GM12878 (cell line): ENCODE results near the gene STEAP3. TPM values are rescaled to one million over a fixed set of nuclear protein-coding genes. Genes with fewer than 3 reads are reported as not detected.

Experiments
- ATAC-seq: fragments of 200-7000 bp; cut with Tn5 transposase; 3 replicates; pipeline ENCODE4 v1.9.1; 2020; ENCODE audit warnings: mild to moderate bottlenecking, moderate library complexity
- BruUV-seq: library from RNA; stranded (reverse); fragments of 400-500 nt; replicated peaks from 2 replicates; lab custom pipeline; 2021; lab: Mats Ljungman, UMichigan
- CTCF ChIA-PET: fragments of 300-600 bp; sonication (Branson Sonifier 250); formaldehyde crosslinking; extraction: SDS; loops from one replicate; lab custom pipeline; 2021; ENCODE audit warnings: inconsistent platforms; lab: Yijun Ruan, JAX
- POLR2A ChIA-PET: fragments of 350-600 bp; formaldehyde crosslinking; extraction: SDS; loops from one replicate; lab custom pipeline; 2021; ENCODE audit warnings: inconsistent platforms; lab: Charles Lee
- RAD21 ChIA-PET: fragments of 300-600 bp; sonication (Branson Sonifier 250); formaldehyde crosslinking; loops from one replicate; lab custom pipeline; 2023; ENCODE audit warnings: antibody characterized with exemption; ENCODE audit not compliant: unreplicated experiment; lab: Charles Lee
- SMC1A ChIA-PET: fragments of 300-600 bp; sonication (Branson Sonifier 250); formaldehyde crosslinking; loops from one replicate; lab custom pipeline; 2023; ENCODE audit not compliant: unreplicated experiment, uncharacterized antibody; lab: Charles Lee
- DNase-seq: peaks from one replicate; pipeline ENCODE4 v3.0.0-alpha.2; 2011; ENCODE audit warnings: low read depth, low spot score
- FAIRE-seq: peaks from 3 replicates; lab custom pipeline; 2011; peaks lifted over from hg19 to GRCh38; lab: Jason Lieb, UNC
- H2AFZ ChIP-seq: 2 replicates; pipeline ENCODE4 v1.6.0; 2011; ENCODE audit warnings: low read depth, low read length, control low read depth; ENCODE audit not compliant: control insufficient read depth
- H3K27ac ChIP-seq: 2 replicates; pipeline ENCODE4 v1.5.1; 2011; ENCODE audit warnings: control low read depth; ENCODE audit not compliant: control insufficient read depth, insufficient read depth
- H3K27me3 ChIP-seq, 2 experiments: replicated peaks in 1 of 2; 2 replicates each; pipeline versions ENCODE4 v1.6.0 to v1.6.1; 2011; ENCODE audit warnings: low read length in 1 of 2; ENCODE audit not compliant: control insufficient read depth in 2 of 2, insufficient read depth in 2 of 2
- H3K36me3 ChIP-seq, 2 experiments: 2 replicates each; pipeline ENCODE4 v1.5.1; 2011; ENCODE audit warnings: low read length in 1 of 2; ENCODE audit not compliant: control insufficient read depth in 2 of 2, insufficient read depth in 2 of 2
- H3K4me1 ChIP-seq: 2 replicates; pipeline ENCODE4 v1.6.1; 2011; ENCODE audit warnings: mild to moderate bottlenecking, low read length, moderate library complexity, mixed read lengths; ENCODE audit not compliant: control insufficient read depth, insufficient read depth
- H3K4me2 ChIP-seq: 2 replicates; pipeline ENCODE4 v1.6.0; 2011; ENCODE audit warnings: control low read depth; ENCODE audit not compliant: control insufficient read depth, insufficient read depth
- H3K4me3 ChIP-seq: fragments of 200-600 bp; sonication (generic); 2 replicates; pipeline ENCODE4 v1.5.1; 2016
- H3K79me2 ChIP-seq: 2 replicates; pipeline ENCODE4 v1.6.0; 2011; ENCODE audit warnings: low read length; ENCODE audit not compliant: control insufficient read depth, insufficient read depth
- H3K9ac ChIP-seq: 2 replicates; pipeline ENCODE4 v1.8.0; 2011; ENCODE audit warnings: low read length, control low read depth, mixed read lengths; ENCODE audit not compliant: control insufficient read depth, insufficient read depth
- H3K9me3 ChIP-seq: replicated peaks from 3 replicates; pipeline ENCODE4 v1.5.1; 2011; ENCODE audit warnings: mild to moderate bottlenecking, low read length; ENCODE audit not compliant: control insufficient read depth, insufficient read depth
- H4K20me1 ChIP-seq: 2 replicates; pipeline ENCODE4 v1.6.0; 2011; ENCODE audit not compliant: control insufficient read depth, insufficient read depth
- CBFB ChIP-seq: IDR thresholded peaks from 2 replicates; pipeline ENCODE4 v1.6.1; 2016; ENCODE audit warnings: antibody characterized with exemption, low read depth
- CHD1 ChIP-seq: IDR thresholded peaks from 2 replicates; pipeline ENCODE4 v1.6.1; 2012; ENCODE audit warnings: low read depth, low read length, improper control_type of control experiment
- CUX1 ChIP-seq: IDR thresholded peaks from 2 replicates; pipeline ENCODE4 v1.6.1; 2012; ENCODE audit warnings: improper control_type of control experiment, low read depth, low read length; ENCODE audit not compliant: insufficient replicate concordance
- EED ChIP-seq: sonication (generic); IDR thresholded peaks from 2 replicates; pipeline ENCODE4 v1.6.1; 2016; ENCODE audit warnings: antibody characterized with exemption, low read depth
- JUNB ChIP-seq: IDR thresholded peaks from 2 replicates; pipeline ENCODE4 v1.6.1; 2016; ENCODE audit warnings: antibody characterized with exemption, mild to moderate bottlenecking
- MTA2 ChIP-seq: fragments of 450-650 bp; IDR thresholded peaks from 2 replicates; pipeline ENCODE4 v1.6.1; 2016; ENCODE audit warnings: low read depth, mild to moderate bottlenecking, moderate library complexity
- NR2C1 ChIP-seq: fragments of 450-650 bp; IDR thresholded peaks from 2 replicates; pipeline ENCODE4 v1.6.1; 2017; ENCODE audit warnings: antibody characterized with exemption, mild to moderate bottlenecking, moderate library complexity
- NRF1 ChIP-seq: conservative IDR thresholded peaks from 2 replicates; pipeline ENCODE4 v1.6.1; 2011; ENCODE audit warnings: mild to moderate bottlenecking, low read depth, low read length, improper control_type of control experiment
- SRF ChIP-seq, 2 experiments: IDR thresholded peaks; 2 replicates each; pipeline ENCODE4 v1.6.1; 2011; ENCODE audit warnings: low read depth in 2 of 2, low read length in 2 of 2, mild to moderate bottlenecking in 1 of 2, moderate library complexity in 1 of 2
- SUPT20H ChIP-seq: IDR thresholded peaks from 2 replicates; pipeline ENCODE4 v1.6.1; 2011; ENCODE audit warnings: low read depth, mild to moderate bottlenecking, low read length, moderate library complexity, borderline replicate concordance; ENCODE audit not compliant: control insufficient read depth
- ZBTB33 ChIP-seq: fragments of 450-650 bp; IDR thresholded peaks from 2 replicates; pipeline ENCODE4 v1.6.1; 2017; ENCODE audit warnings: mild to moderate bottlenecking
- ZBTB4 ChIP-seq: fragments of 450-650 bp; formaldehyde crosslinking; IDR thresholded peaks from 2 replicates; pipeline ENCODE4 v1.4.0; 2022; ENCODE audit warnings: mild to moderate bottlenecking, moderate library complexity
- WGBS: methylation state at CpG from one replicate; pipeline ENCODE4 v1.1.6; 2016; ENCODE audit warnings: low lambda C conversion rate; ENCODE audit not compliant: insufficient replicate concordance, insufficient coverage; ENCODE audit errors: missing lambda C conversion rate; 5-methylcytosine and 5-hydroxymethylcytosine counted together
- in situ Hi-C: fragments of 300-500 bp; cut with MboI; formaldehyde crosslinking; loops from 9 replicates; pipeline ENCODE4 v1.14.3; 2018; ENCODE audit warnings: mixed read lengths
- intact Hi-C: fragments of 100-400 bp; cut with micrococcal nuclease; formaldehyde crosslinking; loops from one replicate; pipeline ENCODE4 v1.14.2; 2022; ENCODE audit not compliant: unreplicated experiment
- polyA plus RNA-seq, 11 experiments: library from polyadenylated mRNA; depleted of rRNA in 4 of 11; unstranded in 6 of 11; stranded (reverse) in 5 of 11; fragments of >200 nt; fragmentation: Nextera tagmentation in 4 of 11; fragmentation: Illumina TruSeq in 1 of 11; extraction: Ambion mirVana in 4 of 11; extraction: Trizol in 1 of 11; gene quantifications; 1 replicate in 1 of 11; 2 replicates in 10 of 11; pipeline versions ENCODE4 v1.2.1 to v1.2.3, GENCODE V29; 2011 to 2016; ENCODE audit warnings: inconsistent platforms in 2 of 11, missing spikeins in 2 of 11, low read depth in 1 of 11
- total RNA-seq, 4 experiments: library from RNA; depleted of rRNA in 3 of 4; stranded (reverse); fragments of >200 nt in 3 of 4; fragmentation: Illumina TruSeq in 1 of 4; extraction: Trizol in 1 of 4; gene quantifications; 2 replicates each; pipeline versions ENCODE4 v1.2.1 to v1.2.3, GENCODE V29; 2013 to 2021

Gene STEAP3
- total and polyA plus RNA-seq, 10 of the 15 experiments (the other 5 are each of a cell fraction or from before 2014, with no cell fraction given): 0.42 to 8.3 (median 4.8) TPM

GRCh38 chr2:119246884-119247843 lies 23.5 kb downstream of the STEAP3 start:
- Histone ChIP-seq H3K4me3 (no peak overlapping the region), H3K4me2 (no peak overlapping the region), H3K36me3 (no peaks in the 10 kb centered on the region; a peak in 2 of 4 replicates), H4K20me1 (no peaks in the 10 kb centered on the region), H3K4me1 (no peaks in the 10 kb centered on the region), H2AFZ (no peak overlapping the region), H3K9me3 (no peaks in the 10 kb centered on the region), H3K27ac (no peak overlapping the region), H3K27me3 (no peaks in the 10 kb centered on the region), H3K79me2 (no peaks in the 10 kb centered on the region), H3K9ac (no peak overlapping the region)
- DNase-seq: no peak
- in situ Hi-C loops: no loop called here
- SMC1A ChIA-PET: interaction anchor here (0.5 to 1.3 kb wide), 2 partner anchors 14 to 1733 kb away, joined by 3 to 4 read pairs; no protein-coding TSS in a partner anchor
- CTCF ChIA-PET: no interaction called here
- BruUV-seq: no TSS peak
- no peak for FAIRE-seq
- RAD21 ChIA-PET: no interaction called here
- POLR2A ChIA-PET: interaction anchor here (0.6 kb wide), 1 partner anchor 13 kb away, joined by 3 read pairs; no protein-coding TSS in a partner anchor
- 76% methylated on average over 24 of the region's 24 CpGs for WGBS
- ATAC-seq: no peak
- intact Hi-C loops: no loop called here
- TF ChIP-seq CUX1 (no peak), CHD1 (no peak), NRF1 (no peak), MTA2 (no peak), SUPT20H (no peak), ZBTB33 (no peak), NR2C1 (no peak), CBFB (no peak), ZBTB4 (no peak), JUNB (no peak), EED (no peak), SRF (IDR thresholded peaks at IDR 0.05; ENCODE audit: low read depth in 2 of 2, low read length in 2 of 2) (no peak)
